Measurements from ENCODE around the gene AKNA.

DNA sequence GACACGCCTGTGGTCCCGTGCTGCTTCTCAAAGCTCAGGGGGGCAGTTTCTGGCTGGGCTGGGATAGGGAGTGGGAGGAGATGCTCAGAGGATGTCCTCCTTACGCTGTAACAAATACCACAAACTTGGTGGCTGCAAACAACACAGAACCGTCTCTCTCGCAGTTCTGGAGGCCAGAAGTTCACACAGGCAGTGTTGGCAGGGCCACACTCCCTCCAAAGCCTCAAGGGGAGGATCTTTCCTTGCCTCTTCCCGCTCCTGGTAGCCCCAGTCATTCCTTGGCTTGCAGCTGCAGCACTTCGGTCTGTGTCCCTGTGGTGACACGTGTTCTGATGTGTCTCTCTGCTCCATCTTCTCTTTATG lies 75.3 kb downstream of the AKNA start:
- TF ChIP-seq, protein P1, sequence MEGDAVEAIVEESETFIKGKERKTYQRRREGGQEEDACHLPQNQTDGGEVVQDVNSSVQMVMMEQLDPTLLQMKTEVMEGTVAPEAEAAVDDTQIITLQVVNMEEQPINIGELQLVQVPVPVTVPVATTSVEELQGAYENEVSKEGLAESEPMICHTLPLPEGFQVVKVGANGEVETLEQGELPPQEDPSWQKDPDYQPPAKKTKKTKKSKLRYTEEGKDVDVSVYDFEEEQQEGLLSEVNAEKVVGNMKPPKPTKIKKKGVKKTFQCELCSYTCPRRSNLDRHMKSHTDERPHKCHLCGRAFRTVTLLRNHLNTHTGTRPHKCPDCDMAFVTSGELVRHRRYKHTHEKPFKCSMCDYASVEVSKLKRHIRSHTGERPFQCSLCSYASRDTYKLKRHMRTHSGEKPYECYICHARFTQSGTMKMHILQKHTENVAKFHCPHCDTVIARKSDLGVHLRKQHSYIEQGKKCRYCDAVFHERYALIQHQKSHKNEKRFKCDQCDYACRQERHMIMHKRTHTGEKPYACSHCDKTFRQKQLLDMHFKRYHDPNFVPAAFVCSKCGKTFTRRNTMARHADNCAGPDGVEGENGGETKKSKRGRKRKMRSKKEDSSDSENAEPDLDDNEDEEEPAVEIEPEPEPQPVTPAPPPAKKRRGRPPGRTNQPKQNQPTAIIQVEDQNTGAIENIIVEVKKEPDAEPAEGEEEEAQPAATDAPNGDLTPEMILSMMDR (IDR thresholded peaks at IDR 0.05), result no peak
- TF ChIP-seq POLR2A (IDR thresholded peaks at IDR 0.05), result no peak
